Cardiac fibroblast (primary cell): Measurements from ENCODE around the gene ATP8A2.
A peak's percentile ranks its signal among the peaks of the same experiment; 100 is the strongest.
"Not testable (repeated sequence)": the region's sequence is repeated elsewhere in the genome, so short reads cannot be mapped to it uniquely, and the experiment has no call there.

Experiments
- DNase-seq, 2 donors: peaks; one replicate each; pipeline versions ENCODE4 v3.0.0 to v3.0.0-alpha.2; 2010; ENCODE audit warnings: low read depth in 2 of 2
- H3K4me3 ChIP-seq, 2 donors: replicated peaks in 1 of 2; 1 replicate in 1 of 2; 2 replicates in 1 of 2; pipeline ENCODE4 v1.5.1; 2011; ENCODE audit warnings: low read depth in 2 of 2, low read length in 2 of 2, mild to moderate bottlenecking in 2 of 2, moderate library complexity in 1 of 2
- TF ChIP-seq, protein P1 (sequence below): IDR thresholded peaks from one replicate; pipeline ENCODE4 v1.5.1; 2011; ENCODE audit warnings: low read depth, mild to moderate bottlenecking, low read length, inconsistent platforms

The ATP8A2 gene

DNA sequence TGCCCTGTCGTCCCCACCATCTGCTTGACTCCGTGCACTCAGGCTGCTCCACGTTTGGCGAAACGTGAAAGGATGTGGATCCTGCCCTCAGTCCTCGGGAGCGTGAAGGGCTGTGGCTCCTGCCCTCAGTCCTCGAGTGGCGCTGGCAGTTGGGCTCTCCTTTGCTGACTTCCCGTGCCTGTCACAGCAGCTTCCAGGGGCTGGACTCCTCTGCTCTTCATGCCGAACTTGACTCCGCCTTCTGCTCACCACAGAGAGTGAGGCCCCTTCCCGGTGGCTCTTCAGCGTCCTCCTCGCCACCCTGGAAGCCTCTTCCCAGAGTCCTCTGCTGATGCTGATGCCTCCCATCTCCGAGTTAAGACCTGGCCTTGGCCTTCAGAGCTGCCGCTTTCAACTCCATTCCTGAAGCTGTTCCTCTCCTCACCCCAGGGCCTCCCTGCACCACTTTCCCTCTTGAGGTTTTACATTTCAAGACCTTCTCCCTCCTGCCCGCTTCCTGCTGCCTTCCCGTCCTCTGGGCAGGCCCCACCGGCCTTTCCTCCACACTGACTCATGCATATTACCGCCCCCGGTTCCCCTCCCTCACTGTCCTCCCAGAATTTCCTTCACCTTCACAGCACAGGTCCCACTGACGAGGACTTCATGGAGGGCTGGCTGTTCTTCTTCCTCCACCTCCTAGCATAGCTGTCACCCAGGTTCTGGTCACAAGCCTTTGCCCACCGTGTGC is 568.4 kb downstream of the ATP8A2 start:
- no peak for DNase-seq
- TF ChIP-seq, protein P1, sequence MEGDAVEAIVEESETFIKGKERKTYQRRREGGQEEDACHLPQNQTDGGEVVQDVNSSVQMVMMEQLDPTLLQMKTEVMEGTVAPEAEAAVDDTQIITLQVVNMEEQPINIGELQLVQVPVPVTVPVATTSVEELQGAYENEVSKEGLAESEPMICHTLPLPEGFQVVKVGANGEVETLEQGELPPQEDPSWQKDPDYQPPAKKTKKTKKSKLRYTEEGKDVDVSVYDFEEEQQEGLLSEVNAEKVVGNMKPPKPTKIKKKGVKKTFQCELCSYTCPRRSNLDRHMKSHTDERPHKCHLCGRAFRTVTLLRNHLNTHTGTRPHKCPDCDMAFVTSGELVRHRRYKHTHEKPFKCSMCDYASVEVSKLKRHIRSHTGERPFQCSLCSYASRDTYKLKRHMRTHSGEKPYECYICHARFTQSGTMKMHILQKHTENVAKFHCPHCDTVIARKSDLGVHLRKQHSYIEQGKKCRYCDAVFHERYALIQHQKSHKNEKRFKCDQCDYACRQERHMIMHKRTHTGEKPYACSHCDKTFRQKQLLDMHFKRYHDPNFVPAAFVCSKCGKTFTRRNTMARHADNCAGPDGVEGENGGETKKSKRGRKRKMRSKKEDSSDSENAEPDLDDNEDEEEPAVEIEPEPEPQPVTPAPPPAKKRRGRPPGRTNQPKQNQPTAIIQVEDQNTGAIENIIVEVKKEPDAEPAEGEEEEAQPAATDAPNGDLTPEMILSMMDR, result no peak
- no peak overlapping the region for H3K4me3 ChIP-seq

DNA sequence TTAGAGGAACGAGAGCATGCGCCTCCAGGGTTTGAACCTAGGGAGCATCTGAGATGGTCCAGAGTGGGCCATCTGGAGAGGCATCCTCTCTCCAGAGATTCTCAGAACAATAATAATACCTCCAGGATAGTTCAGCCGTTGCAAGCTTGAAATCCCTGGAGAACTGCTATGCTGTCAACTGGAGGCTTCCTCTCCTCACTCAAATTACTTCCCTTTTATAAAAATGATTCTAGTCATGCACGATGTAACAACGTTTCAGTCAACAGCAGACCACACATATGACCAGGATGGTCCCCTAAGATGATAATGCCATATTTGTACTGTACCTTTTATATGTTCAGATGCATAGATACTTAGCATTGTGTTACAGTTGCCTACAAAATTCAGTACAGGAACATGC is 571.3 kb downstream of the ATP8A2 start:
- TF ChIP-seq, protein P1, result no peak

DNA sequence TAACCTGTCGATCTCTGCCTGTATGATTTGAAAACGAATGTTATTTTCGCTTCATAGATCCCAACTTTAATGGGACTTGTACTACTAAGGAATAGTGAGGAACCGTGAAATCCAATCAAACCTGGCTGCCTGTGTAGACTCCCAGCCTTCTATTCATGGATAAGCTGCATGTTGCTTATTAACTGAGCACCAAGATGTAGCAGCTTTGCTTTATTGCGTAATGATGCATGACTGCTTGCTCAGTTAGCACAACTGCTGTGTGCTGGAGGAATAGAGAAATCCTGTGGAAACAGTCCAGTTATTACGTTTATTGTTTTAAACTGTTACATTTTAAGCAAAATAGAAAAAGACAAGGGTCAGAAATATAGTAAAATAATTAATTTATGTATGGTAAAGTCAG is 571.9 kb downstream of the ATP8A2 start:
- DNase-seq, result peak; percentile 17 to 55
- H3K4me3 ChIP-seq, result no peak overlapping the region
- TF ChIP-seq, protein P1, result no peak

More for the DNA sequence above, 571.3 kb downstream of the ATP8A2 start:
- no peak overlapping the region for H3K4me3 ChIP-seq
- no peak for DNase-seq

DNA sequence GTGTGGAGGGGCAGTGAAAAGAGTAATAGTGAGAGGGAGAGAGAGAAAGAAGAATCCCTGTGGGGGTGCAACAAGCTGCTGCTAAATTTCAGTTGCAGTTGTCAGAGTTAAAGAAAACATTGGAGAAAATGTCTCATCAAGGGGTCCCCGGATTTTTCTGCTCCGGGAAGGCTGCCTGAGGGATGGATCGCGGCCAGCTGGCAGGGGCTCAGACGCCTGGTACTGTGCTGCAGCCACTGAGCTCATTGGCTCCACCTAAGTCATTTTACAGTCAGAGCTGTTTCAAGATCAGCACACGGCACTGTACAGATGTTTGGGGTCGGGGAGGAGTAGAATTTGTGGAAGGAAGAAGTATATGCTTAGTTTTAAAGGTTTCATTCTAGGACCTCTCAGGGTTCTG is 573.8 kb downstream of the ATP8A2 start:
- peak in 1 of 2 donors; percentile 22 for DNase-seq
- TF ChIP-seq, protein P1, result no peak
- H3K4me3 ChIP-seq, result no peak overlapping the region

DNA sequence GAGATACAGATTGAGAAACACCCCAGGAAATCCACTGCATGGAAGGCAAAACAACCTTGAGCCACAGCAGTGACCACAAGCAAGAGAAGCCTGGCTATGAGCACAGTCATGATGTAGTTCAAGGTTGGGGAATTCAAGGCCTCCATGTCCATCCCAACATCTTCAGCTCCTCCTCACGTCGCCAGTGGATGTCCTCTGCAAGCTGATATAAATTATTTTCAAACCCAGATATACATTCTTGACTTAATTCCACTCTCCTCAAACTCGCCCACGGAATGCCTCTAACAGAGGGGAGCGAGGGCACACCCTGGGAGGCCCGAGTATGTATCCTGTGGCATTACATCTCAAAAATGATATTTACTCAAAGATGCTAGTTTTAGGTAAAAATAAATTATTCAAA is 574.5 kb downstream of the ATP8A2 start:
- no peak for DNase-seq
- TF ChIP-seq, protein P1, result no peak
- no peak overlapping the region for H3K4me3 ChIP-seq

DNA sequence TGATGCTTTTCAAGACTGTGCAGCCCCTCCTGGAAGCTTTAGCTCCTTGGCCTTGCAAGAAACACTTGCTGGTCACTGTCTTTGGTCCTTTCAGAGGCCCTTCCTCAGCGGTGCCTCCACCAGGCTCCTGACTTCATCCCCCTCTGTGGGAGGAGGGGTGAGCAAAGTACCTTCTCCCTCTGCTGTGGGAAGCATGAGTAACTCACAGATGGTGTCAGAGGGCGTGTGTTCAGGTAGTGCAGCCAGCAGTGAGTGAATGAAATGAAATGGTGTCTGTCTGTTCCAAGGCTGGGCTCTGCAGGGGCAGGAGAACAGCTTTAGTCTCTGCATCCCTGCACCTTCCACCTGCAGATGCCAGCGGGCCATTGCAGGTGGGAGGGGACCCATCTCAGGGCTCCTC is 577.1 kb downstream of the ATP8A2 start:
- H3K4me3 ChIP-seq, result no peak overlapping the region
- no peak for DNase-seq
- TF ChIP-seq, protein P1, result no peak

DNA sequence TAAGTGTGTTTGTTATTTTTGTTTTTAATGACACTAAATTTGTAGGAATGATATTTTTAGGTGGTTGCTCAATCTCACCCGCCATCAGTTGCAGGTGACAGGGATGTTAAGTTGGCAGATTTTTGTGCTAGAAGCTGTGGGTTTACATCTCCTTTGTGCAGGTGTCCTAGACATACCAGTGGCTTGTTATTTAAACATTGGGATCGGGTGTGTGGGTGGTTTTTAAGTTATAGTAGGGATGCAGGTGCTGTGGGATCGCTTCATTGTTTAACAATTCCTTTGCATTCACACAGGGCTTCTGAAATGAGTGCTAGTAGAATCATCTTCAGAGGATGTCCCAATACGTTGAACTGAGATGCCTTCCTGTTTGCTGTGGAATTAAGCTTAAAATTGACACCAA is 580.1 kb downstream of the ATP8A2 start:
- TF ChIP-seq, protein P1, result no peak
- no peak for DNase-seq
- H3K4me3 ChIP-seq, result no peak overlapping the region

DNA sequence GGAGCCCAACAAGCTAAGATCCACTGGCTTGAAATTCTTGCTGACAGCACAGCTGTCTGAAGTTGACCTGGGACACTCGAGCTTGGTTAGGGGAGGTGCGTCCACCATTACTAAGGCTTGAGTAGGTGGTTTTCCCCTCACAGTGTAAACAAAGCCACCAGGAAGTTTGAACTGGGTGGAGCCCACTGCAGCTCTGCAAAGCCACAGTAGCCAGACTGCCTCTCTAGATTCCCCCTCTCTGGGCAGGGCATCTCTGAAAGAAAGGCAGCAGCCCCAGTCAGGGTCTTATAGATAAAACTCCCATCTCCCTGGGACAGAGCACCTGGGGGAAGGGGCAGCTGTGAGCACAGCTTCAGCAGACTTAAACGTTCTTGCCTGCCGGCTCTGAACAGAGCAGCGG is 582.3 kb downstream of the ATP8A2 start:
- not testable (repeated sequence) for H3K4me3 ChIP-seq, DNase-seq

DNA sequence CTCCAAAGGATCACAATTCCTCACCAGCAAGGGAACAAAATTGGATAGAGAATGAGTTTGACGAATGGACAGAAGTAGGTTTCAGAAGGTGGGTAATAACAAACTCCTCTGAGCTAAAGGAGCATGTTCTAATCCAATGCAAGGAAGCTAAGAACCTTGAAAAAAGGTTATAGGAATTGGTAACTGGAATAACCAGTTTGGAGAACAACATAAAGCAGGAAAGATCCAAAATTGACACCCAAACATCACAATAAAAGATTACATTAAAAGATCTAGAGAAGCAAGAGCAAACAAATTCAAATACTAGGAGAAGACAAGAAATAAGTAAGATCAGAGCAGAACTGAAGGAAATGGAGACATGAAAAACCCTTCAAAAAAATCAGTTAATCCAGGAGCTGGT is 583.2 kb downstream of the ATP8A2 start:
- H3K4me3 ChIP-seq, result not testable (repeated sequence)

More for the DNA sequence above, 583.2 kb downstream of the ATP8A2 start:
- DNase-seq, result not testable (repeated sequence)
